Ovary (tissue), 9 donors: ENCODE results near the gene BCAN. TPM values are rescaled to one million over a fixed set of nuclear protein-coding genes. Genes with fewer than 3 reads are reported as not detected.

ENCODE experiments used
- DNase-seq, 5 donors: peaks; one replicate each; pipeline ENCODE4 v3.0.0-alpha.2; 2019 to 2020
- H3K27ac ChIP-seq, 2 donors: fragments of 200-600 bp; one replicate each; pipeline versions ENCODE4 v1.5.1 to v1.8.0; 2019 to 2022
- H3K27me3 ChIP-seq: fragments of 200-600 bp; one replicate; pipeline ENCODE4 v1.8.0; 2022
- H3K36me3 ChIP-seq: fragments of 200-600 bp; sonication (generic); one replicate; pipeline ENCODE4 v1.5.1; 2019
- H3K4me1 ChIP-seq: one replicate; pipeline ENCODE4 v1.8.1; 2013; ENCODE audit warnings: mild to moderate bottlenecking, moderate library complexity; ENCODE audit not compliant: insufficient read depth
- H3K4me3 ChIP-seq: fragments of 200-600 bp; sonication (generic); one replicate; pipeline ENCODE4 v1.5.1; 2017
- H3K9me3 ChIP-seq, 2 donors: fragments of 200-600 bp in 1 of 2; sonication (generic) in 1 of 2; one replicate each; pipeline versions ENCODE4 v1.5.1 to v1.8.1; 2013 to 2019; ENCODE audit warnings: mild to moderate bottlenecking in 1 of 2, moderate library complexity in 1 of 2
- CTCF ChIP-seq, 3 donors: fragments of 450-650 bp in 2 of 3; fragments of 200-600 bp in 1 of 3; IDR thresholded peaks; one replicate each; pipeline versions ENCODE4 v1.5.1 to v1.8.0; 2016 to 2022; ENCODE audit warnings: antibody characterized with exemption in 3 of 3, mild to moderate bottlenecking in 1 of 3
- EP300 ChIP-seq: sonication (generic); formaldehyde crosslinking; IDR thresholded peaks from one replicate; pipeline ENCODE4 v1.6.1; 2017; ENCODE audit warnings: antibody characterized with exemption
- POLR2A ChIP-seq: fragments of 450-650 bp; IDR thresholded peaks from one replicate; pipeline ENCODE4 v1.6.1; 2017; ENCODE audit warnings: antibody characterized with exemption, mild to moderate bottlenecking, moderate library complexity
- WGBS, 3 donors: extraction: QIAGEN DNeasy Blood & Tissue Kit in 1 of 3; methylation state at CpG; one replicate each; pipeline versions ENCODE4 v1.1.5 to v1.1.7; 2013 to 2017; 5-methylcytosine and 5-hydroxymethylcytosine counted together
- intact Hi-C, 4 donors: fragments of 100-400 bp; cut with DNase I; formaldehyde crosslinking; loops; one replicate each; pipeline versions ENCODE4 v1.11.0 to v1.15.1; 2022 to 2023
- polyA plus RNA-seq, 2 donors: library from polyadenylated mRNA; stranded (reverse); fragments of 200-250 nt in 1 of 2; fragments of 350-450 nt in 1 of 2; fragmentation: Illumina TruSeq in 1 of 2; extraction: RNeasy Lipid Tissue Mini Kit (QIAGEN cat#74804) in 1 of 2; gene quantifications; one replicate each; pipeline ENCODE4 v1.2.3, GENCODE V29; 2013 to 2014
- total RNA-seq, 7 donors: library from RNA; depleted of rRNA in 2 of 7; stranded (reverse); fragments of >200 nt in 2 of 7; fragmentation: NEBNext Ultra II Directional in 3 of 7; extraction: Animal tissue kit (Norgen Biotek cat#: 25700) in 3 of 7; gene quantifications; one replicate each; pipeline versions ENCODE4 v1.1.0 to v1.2.4, GENCODE V29; 2016 to 2023
- donor health status: DM: no; HTN: no; CAD: no; lungs with moderate emphysema.
- donor health status: DM: no; HTN: no; CAD: no.
- donor health status: Bipolar disorder and iron deficiency.
- donor health status: DM: yes; HTN: yes; CAD: no.
- donor health status: DM: no; HTN: no; CAD: no.
- donor health status: DM: yes; HTN: yes; CAD: no.

The BCAN gene
- total and polyA plus RNA-seq, 9 donors = 0.11 to 2.2 (median 0.39) TPM; not detected in 3

DNA sequence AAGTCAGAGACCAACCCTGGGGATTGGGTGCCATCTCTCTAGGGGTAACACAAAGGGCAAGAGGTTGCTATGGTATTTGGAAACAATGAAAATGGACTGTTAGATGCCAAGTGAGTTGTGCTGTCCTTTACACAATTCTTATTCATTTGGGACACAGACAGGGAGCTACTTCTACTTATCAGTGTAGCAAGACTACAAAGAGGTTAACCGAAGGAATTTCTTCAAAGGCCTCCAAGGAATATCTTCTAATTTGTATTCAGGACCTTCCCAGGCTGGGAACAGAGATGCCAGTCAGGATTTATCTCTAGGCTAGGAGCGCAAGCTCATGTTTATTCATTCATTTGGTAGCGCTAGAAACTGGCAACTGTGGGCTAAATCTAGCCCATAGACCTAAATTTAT lies 47.7 kb upstream of the BCAN start:
- no peaks in the 10 kb centered on the region for H3K4me1 ChIP-seq
- no peak overlapping the region for H3K4me3 ChIP-seq
- DNase-seq = no peak
- 49 to 62% (median 54%) methylated on average over 3 of the region's 3 CpGs for WGBS, 3 donors
- H3K36me3 ChIP-seq = no peaks in the 10 kb centered on the region
- H3K27ac ChIP-seq = no peak overlapping the region
- intact Hi-C loops = loop anchor here in 1 of 4 donors (5.0 kb wide), 1 partner anchor 137 kb away; no protein-coding TSS in a partner anchor
- H3K9me3 ChIP-seq = no peaks in the 10 kb centered on the region
- no peaks in the 10 kb centered on the region for H3K27me3 ChIP-seq
- TF ChIP-seq EP300 (no peak), CTCF (IDR thresholded peaks at IDR 0.05) (no peak), POLR2A (no peak)

- TF ChIP-seq CTCF (IDR thresholded peaks at IDR 0.05) (no peak), POLR2A (no peak), EP300 (no peak)
- 71 to 86% (median 83%) methylated on average over 2 of the region's 2 CpGs for WGBS, 3 donors
- DNase-seq = no peak
Measured at GRCh38 chr1:156595016-156595415, 46.9 kb upstream of the BCAN start.

DNA sequence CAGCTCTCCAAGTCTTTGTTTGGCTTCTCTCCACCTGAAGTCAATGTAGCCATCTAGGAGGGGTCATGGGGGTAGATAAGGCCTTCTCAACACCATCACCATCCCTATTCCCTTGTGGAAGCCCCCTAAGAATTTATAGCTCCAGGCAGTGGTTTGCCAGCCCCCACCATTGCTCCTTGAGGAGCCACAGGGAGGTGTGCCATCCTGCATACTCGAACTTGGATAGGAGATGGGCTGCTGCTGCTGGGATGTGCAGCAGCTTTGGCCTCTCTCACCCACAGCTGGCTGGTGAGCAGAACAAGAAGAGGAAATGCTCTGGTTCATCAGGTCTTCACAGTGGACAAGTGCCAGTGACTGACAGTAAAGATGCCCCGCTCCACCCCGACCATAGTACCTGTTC lies 45.5 kb upstream of the BCAN start:
- WGBS, 3 donors = 71 to 85% (median 84%) methylated on average over 3 of the region's 3 CpGs
- H3K4me1 ChIP-seq = peaks cover 4% of the 10 kb centered on the region
- no peaks in the 10 kb centered on the region for H3K36me3 ChIP-seq
- H3K27ac ChIP-seq = no peak overlapping the region
- TF ChIP-seq EP300 = no peak
- no peak for TF ChIP-seq CTCF (IDR thresholded peaks at IDR 0.05)
- TF ChIP-seq POLR2A = no peak
- DNase-seq = no peak
- no peaks in the 10 kb centered on the region for H3K27me3 ChIP-seq
- H3K4me3 ChIP-seq = no peak overlapping the region
- no peaks in the 10 kb centered on the region for H3K9me3 ChIP-seq
- intact Hi-C loops = loop anchor here in 1 of 4 donors (5.0 kb wide), 1 partner anchor 149 kb away; no protein-coding TSS in a partner anchor

More at GRCh38 chr1:156595016-156595415, 46.9 kb upstream of the BCAN start:
- no peaks in the 10 kb centered on the region for H3K4me1 ChIP-seq
- intact Hi-C loops = loop anchor here in 1 of 4 donors (5.0 kb wide), 1 partner anchor 148 kb away; no protein-coding TSS in a partner anchor
- no peak overlapping the region for H3K27ac ChIP-seq
- no peaks in the 10 kb centered on the region for H3K27me3 ChIP-seq
- H3K36me3 ChIP-seq = no peaks in the 10 kb centered on the region
- H3K4me3 ChIP-seq = no peak overlapping the region
- no peaks in the 10 kb centered on the region for H3K9me3 ChIP-seq

DNA sequence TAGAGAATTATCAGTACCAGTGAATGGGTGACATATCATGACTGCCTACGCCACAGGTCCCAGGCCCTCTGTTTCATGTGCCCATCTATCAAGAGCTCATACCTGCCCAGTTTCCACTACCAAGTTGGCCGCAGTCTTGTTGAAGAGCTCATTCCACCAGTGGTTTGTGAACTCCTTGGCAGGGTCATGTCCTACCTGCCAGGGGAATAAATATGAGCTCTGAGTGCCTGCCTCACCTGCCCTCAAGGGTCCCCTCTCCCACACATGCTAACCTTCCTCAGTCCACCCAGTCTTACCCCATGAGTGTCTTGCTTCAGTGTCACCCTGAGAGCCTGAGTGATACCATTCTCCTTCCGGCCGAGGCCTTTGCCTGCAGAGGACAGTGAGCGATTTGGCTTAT lies 43.8 kb upstream of the BCAN start:
- Histone ChIP-seq H3K4me3 (no peak overlapping the region), H3K4me1 (peaks cover 4% of the 10 kb centered on the region), H3K27me3 (no peaks in the 10 kb centered on the region), H3K36me3 (no peaks in the 10 kb centered on the region), H3K9me3 (no peaks in the 10 kb centered on the region), H3K27ac (no peak overlapping the region)
- intact Hi-C loops = loop anchor here in 1 of 4 donors (5.0 kb wide), 1 partner anchor 151 kb away; no protein-coding TSS in a partner anchor
- 87 to 93% (median 87%) methylated on average over 5 of the region's 5 CpGs for WGBS, 3 donors
- no peak for DNase-seq
- TF ChIP-seq POLR2A = no peak
- TF ChIP-seq CTCF (IDR thresholded peaks at IDR 0.05) = no peak
- TF ChIP-seq EP300 = no peak
